ENCODE data around the gene CPLX4. TPM values are rescaled to one million over a fixed set of nuclear protein-coding genes. Genes with fewer than 3 reads are reported as not detected.

Gene CPLX4
- total and polyA plus RNA-seq, 2 donors (not counting 3 experiments of a cell fraction or from before 2014, with no cell fraction given), result not detected

DNA sequence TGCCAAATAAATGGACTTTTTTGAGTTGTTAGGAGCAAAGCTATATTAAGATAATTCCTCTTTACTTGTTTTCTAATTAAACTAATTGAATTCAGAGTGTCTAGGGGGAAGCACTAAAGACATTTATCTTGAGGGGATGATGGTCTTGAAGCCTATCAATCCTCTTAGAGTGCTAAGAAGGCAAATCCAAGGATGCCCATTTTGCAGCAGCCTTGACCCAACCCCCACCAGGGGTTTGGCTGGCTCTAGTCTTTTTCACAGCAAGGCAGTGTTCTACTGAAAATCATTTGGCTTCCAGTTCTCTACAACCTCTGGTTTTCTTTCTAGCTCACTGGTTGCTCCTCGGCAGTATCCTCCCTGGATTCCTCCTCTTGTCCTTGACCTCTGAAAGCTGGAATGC is 38.7 kb downstream of the CPLX4 start:
- no peak overlapping the region for H3K4me3 ChIP-seq (replicated peaks in 1 of 3; ENCODE audit: insufficient read depth in 1 of 3, low read depth in 1 of 3, low read length in 3 of 3)
- TF ChIP-seq CTCF (IDR thresholded peaks at IDR 0.05; ENCODE audit: extremely low read depth in 1 of 2, insufficient read depth in 1 of 2, low read depth in 1 of 2, low read length in 2 of 2), result no peak
- TF ChIP-seq FOS (IDR thresholded peaks at IDR 0.05; ENCODE audit: borderline replicate concordance, insufficient read depth, low read length), result no peak
- TF ChIP-seq GATA2 (IDR thresholded peaks at IDR 0.05; ENCODE audit: insufficient read depth, insufficient read length, low read depth, low read length), result no peak
- no peak for TF ChIP-seq JUN (IDR thresholded peaks at IDR 0.05; ENCODE audit: borderline replicate concordance, insufficient read depth, insufficient read length, low read depth)
- no peak for TF ChIP-seq MYC (IDR thresholded peaks at IDR 0.05; ENCODE audit: low read depth, low read length)
- TF ChIP-seq MAX (IDR thresholded peaks at IDR 0.05; ENCODE audit: insufficient read depth, insufficient read length), result no peak
- no peak for TF ChIP-seq EZH2 (IDR thresholded peaks at IDR 0.05; ENCODE audit: borderline replicate concordance, low read depth, low read length, severe bottlenecking)
- TF ChIP-seq POLR2AphosphoS5 (IDR thresholded peaks at IDR 0.05; ENCODE audit: insufficient read depth, low read depth, low read length), result no peak
- no peak for TF ChIP-seq POLR2A (IDR thresholded peaks at IDR 0.05; ENCODE audit: low read depth, low read length)
- no peak overlapping the region for H3K4me2 ChIP-seq (ENCODE audit: insufficient read depth, low read length)
- no peaks in the 10 kb centered on the region for H3K9me3 ChIP-seq (replicated peaks; ENCODE audit: control insufficient read depth, insufficient read depth, low read length)
- H3K27me3 ChIP-seq (ENCODE audit: control insufficient read depth in 2 of 2, insufficient read depth in 2 of 2, low read length in 2 of 2), result peaks cover 28 to 38% of the 10 kb centered on the region in 2 experiments
- POLR2A ChIA-PET, result no interaction called here
- DNase-seq (ENCODE audit: low read depth, low spot score), result no peak
- no peaks in the 10 kb centered on the region for H3K36me3 ChIP-seq (ENCODE audit: control insufficient read depth in 2 of 2, extremely low read depth in 1 of 2, insufficient read depth in 2 of 2, low read length in 2 of 2)
- H2AFZ ChIP-seq (ENCODE audit: low read depth, low read length), result no peak overlapping the region
- H4K20me1 ChIP-seq (replicated peaks; ENCODE audit: control insufficient read depth, extremely low read depth, insufficient read depth, low read length), result no peaks in the 10 kb centered on the region
- intact Hi-C loops (cut with micrococcal nuclease), result no loop called here
- CTCF ChIA-PET, result no interaction called here
- no peak for FAIRE-seq
- dilution Hi-C loops (cut with MboI; ENCODE audit: extremely low pct_ligation_motif_present, low sequenced_read_pairs), result no loop called here
- H3K9ac ChIP-seq (replicated peaks; ENCODE audit: extremely low read depth, insufficient read depth, low read length), result no peak overlapping the region
- no peaks in the 10 kb centered on the region for H3K79me2 ChIP-seq (ENCODE audit: control insufficient read depth, insufficient read depth, low read length)
- no peaks in the 10 kb centered on the region for H3K9me1 ChIP-seq (replicated peaks; ENCODE audit: control insufficient read depth, extremely low read depth, insufficient read depth, low read length)
- no TSS peak for BruUV-seq (replicated peaks)
- no peak overlapping the region for H3K27ac ChIP-seq (ENCODE audit: insufficient read depth, low read depth, low read length)
- no peaks in the 10 kb centered on the region for H3K4me1 ChIP-seq (ENCODE audit: control insufficient read depth, extremely low read depth, insufficient read depth, low read length)
